Natural killer cell (primary cell): Measurements from ENCODE around the gene PDHX. TPM values are rescaled to one million over a fixed set of nuclear protein-coding genes. Genes with fewer than 3 reads are reported as not detected.
A peak's percentile ranks its signal among the peaks of the same experiment; 100 is the strongest.

Source experiments
- ATAC-seq, 3 donors: fragments of 150-1000 bp in 2 of 3; fragments of 200-7000 bp in 1 of 3; cut with Tn5 transposase; 1 replicate in 1 of 3; 2 replicates in 2 of 3; pipeline ENCODE4 v1.10.0; 2021; ENCODE audit warnings: mild to moderate bottlenecking in 2 of 3, moderate library complexity in 2 of 3
- DNase-seq, 2 donors: peaks; one replicate each; pipeline versions ENCODE4 v3.0.0 to v3.0.0-alpha.2; 2013 to 2021; ENCODE audit warnings: mixed read lengths in 1 of 2
- H3K27ac ChIP-seq: one replicate; pipeline ENCODE4 v1.5.1; 2013; ENCODE audit warnings: mild to moderate bottlenecking, low read length
- H3K27me3 ChIP-seq: one replicate; pipeline ENCODE4 v1.6.1; 2013; ENCODE audit warnings: low read length; ENCODE audit not compliant: control insufficient read depth, insufficient read depth
- H3K36me3 ChIP-seq: one replicate; pipeline ENCODE4 v1.6.1; 2013; ENCODE audit warnings: low read length; ENCODE audit not compliant: control insufficient read depth, insufficient read depth
- H3K4me1 ChIP-seq: one replicate; pipeline ENCODE4 v1.6.1; 2013; ENCODE audit warnings: low read length; ENCODE audit not compliant: control insufficient read depth, insufficient read depth
- H3K4me3 ChIP-seq: one replicate; pipeline ENCODE4 v1.5.1; 2013; ENCODE audit warnings: low read length
- H3K9me3 ChIP-seq: one replicate; pipeline ENCODE4 v1.6.1; 2013; ENCODE audit warnings: low read length; ENCODE audit not compliant: control insufficient read depth, insufficient read depth
- H3K27ac Mint-ChIP-seq, 2 donors: one replicate each; pipeline ENCODE4 v1.8.0; 2022; ENCODE audit warnings: mild to moderate bottlenecking in 2 of 2, mixed read lengths in 2 of 2, moderate library complexity in 1 of 2
- H3K27me3 Mint-ChIP-seq, 2 donors: one replicate each; pipeline ENCODE4 v1.8.0; 2022; ENCODE audit warnings: low read depth in 2 of 2, mixed read lengths in 2 of 2
- H3K36me3 Mint-ChIP-seq: one replicate; pipeline ENCODE4 v1.8.0; 2022; ENCODE audit warnings: mixed read lengths
- H3K4me1 Mint-ChIP-seq, 2 donors: one replicate each; pipeline ENCODE4 v1.8.0; 2022; ENCODE audit warnings: mixed read lengths in 2 of 2
- H3K4me3 Mint-ChIP-seq: one replicate; pipeline ENCODE4 v1.8.0; 2022; ENCODE audit warnings: mild to moderate bottlenecking, moderate library complexity, mixed read lengths
- H3K9me3 Mint-ChIP-seq, 2 donors: one replicate each; pipeline ENCODE4 v1.8.0; 2022; ENCODE audit warnings: mixed read lengths in 2 of 2
- WGBS: methylation state at CpG from one replicate; pipeline ENCODE4 v1.1.7; 2013; ENCODE audit warnings: missing lambda C conversion rate; ENCODE audit not compliant: insufficient coverage; 5-methylcytosine and 5-hydroxymethylcytosine counted together
- intact Hi-C: fragments of 100-400 bp; cut with micrococcal nuclease; formaldehyde crosslinking; loops from one replicate; pipeline ENCODE4 v1.14.2; 2022
- total RNA-seq, 4 donors: library from RNA; stranded (reverse); fragments of 120-200 nt in 1 of 4; gene quantifications; one replicate each; pipeline versions ENCODE4 v1.2.3 to v1.2.4, GENCODE V29; 2013 to 2022
- TF ChIP-seq, protein P1 (sequence below): fragments of 200-600 bp; IDR thresholded peaks from one replicate; pipeline ENCODE4 v1.8.0; 2022; ENCODE audit warnings: antibody characterized with exemption

Gene PDHX
- total RNA-seq, 3 donors from 2014 or later (not counting 1 experiment from before 2014, with no cell fraction given), result 18.3 to 27.1 (median 20.9) TPM

GRCh38 chr11:35038211-35038928, 122.0 kb downstream of the PDHX start:
- H3K4me1 ChIP-seq, result no peaks in the 10 kb centered on the region

GRCh38 chr11:35039076-35039475, 122.7 kb downstream of the PDHX start:
- H3K27ac Mint-ChIP-seq, result no peak overlapping the region

More at GRCh38 chr11:35038211-35038928, 122.0 kb downstream of the PDHX start:
- intact Hi-C loops, result no loop called here
- H3K27me3 ChIP-seq, result no peaks in the 10 kb centered on the region
- Mint-ChIP-seq H3K4me3 (no peak overlapping the region), H3K9me3 (no peaks in the 10 kb centered on the region), H3K36me3 (no peaks in the 10 kb centered on the region), H3K4me1 (peaks cover 8 to 17% of the 10 kb centered on the region in 2 donors), H3K27ac (no peak overlapping the region), H3K27me3 (peaks cover 14 to 15% of the 10 kb centered on the region in 2 donors)
- H3K9me3 ChIP-seq, result no peaks in the 10 kb centered on the region
- H3K27ac ChIP-seq, result no peak overlapping the region
- WGBS, result 92% methylated on average over 4 of the region's 5 CpGs
- ATAC-seq (no peak), DNase-seq (no peak)
- TF ChIP-seq, protein P1, sequence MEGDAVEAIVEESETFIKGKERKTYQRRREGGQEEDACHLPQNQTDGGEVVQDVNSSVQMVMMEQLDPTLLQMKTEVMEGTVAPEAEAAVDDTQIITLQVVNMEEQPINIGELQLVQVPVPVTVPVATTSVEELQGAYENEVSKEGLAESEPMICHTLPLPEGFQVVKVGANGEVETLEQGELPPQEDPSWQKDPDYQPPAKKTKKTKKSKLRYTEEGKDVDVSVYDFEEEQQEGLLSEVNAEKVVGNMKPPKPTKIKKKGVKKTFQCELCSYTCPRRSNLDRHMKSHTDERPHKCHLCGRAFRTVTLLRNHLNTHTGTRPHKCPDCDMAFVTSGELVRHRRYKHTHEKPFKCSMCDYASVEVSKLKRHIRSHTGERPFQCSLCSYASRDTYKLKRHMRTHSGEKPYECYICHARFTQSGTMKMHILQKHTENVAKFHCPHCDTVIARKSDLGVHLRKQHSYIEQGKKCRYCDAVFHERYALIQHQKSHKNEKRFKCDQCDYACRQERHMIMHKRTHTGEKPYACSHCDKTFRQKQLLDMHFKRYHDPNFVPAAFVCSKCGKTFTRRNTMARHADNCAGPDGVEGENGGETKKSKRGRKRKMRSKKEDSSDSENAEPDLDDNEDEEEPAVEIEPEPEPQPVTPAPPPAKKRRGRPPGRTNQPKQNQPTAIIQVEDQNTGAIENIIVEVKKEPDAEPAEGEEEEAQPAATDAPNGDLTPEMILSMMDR, result no peak
- H3K4me3 ChIP-seq, result no peak overlapping the region
- H3K36me3 ChIP-seq, result no peaks in the 10 kb centered on the region

GRCh38 chr11:35040221-35040942, 124.0 kb downstream of the PDHX start:
- H3K36me3 ChIP-seq, result no peaks in the 10 kb centered on the region
- no peaks in the 10 kb centered on the region for H3K9me3 Mint-ChIP-seq
- H3K27ac Mint-ChIP-seq, result peak overlapping the region; percentile 43 to 83
- H3K36me3 Mint-ChIP-seq, result no peaks in the 10 kb centered on the region
- TF ChIP-seq, protein P1, result no peak
- peaks cover 10% of the 10 kb centered on the region for H3K4me1 ChIP-seq
- peak overlapping the region; percentile 65 for H3K27ac ChIP-seq
- WGBS, result 38% methylated on average over 10 of the region's 12 CpGs
- no peaks in the 10 kb centered on the region for H3K9me3 ChIP-seq
- H3K4me1 Mint-ChIP-seq, result peaks cover 18 to 23% of the 10 kb centered on the region in 2 donors
- no peaks in the 10 kb centered on the region for H3K27me3 ChIP-seq
- ATAC-seq (peak; percentile 66 to 72 (median 68)), DNase-seq (peak in 1 of 2 donors; percentile 87)
- peaks cover 9 to 14% of the 10 kb centered on the region in 2 donors for H3K27me3 Mint-ChIP-seq
- peak overlapping the region; percentile 17 for H3K4me3 ChIP-seq
- H3K4me3 Mint-ChIP-seq, result no peak overlapping the region
- intact Hi-C loops, result no loop called here

More at GRCh38 chr11:35039076-35039475, 122.7 kb downstream of the PDHX start:
- Mint-ChIP-seq H3K4me3 (no peak overlapping the region), H3K9me3 (no peaks in the 10 kb centered on the region), H3K27me3 (peaks cover 13 to 14% of the 10 kb centered on the region in 2 donors), H3K4me1 (peaks cover 7 to 12% of the 10 kb centered on the region in 2 donors), H3K36me3 (no peaks in the 10 kb centered on the region)
- TF ChIP-seq, protein P1, result no peak
- intact Hi-C loops, result no loop called here
- Histone ChIP-seq H3K27ac (no peak overlapping the region), H3K36me3 (no peaks in the 10 kb centered on the region), H3K27me3 (no peaks in the 10 kb centered on the region), H3K4me1 (no peaks in the 10 kb centered on the region), H3K4me3 (no peak overlapping the region), H3K9me3 (no peaks in the 10 kb centered on the region)
- ATAC-seq (no peak), DNase-seq (no peak)
- 97% methylated on average over 2 of the region's 3 CpGs for WGBS
